Measurements from ENCODE around the gene CBX3.
A peak's percentile ranks its signal among the peaks of the same experiment; 100 is the strongest.
"Not testable (repeated sequence)": the region's sequence is repeated elsewhere in the genome, so short reads cannot be mapped to it uniquely, and the experiment has no call there.

The CBX3 gene

DNA sequence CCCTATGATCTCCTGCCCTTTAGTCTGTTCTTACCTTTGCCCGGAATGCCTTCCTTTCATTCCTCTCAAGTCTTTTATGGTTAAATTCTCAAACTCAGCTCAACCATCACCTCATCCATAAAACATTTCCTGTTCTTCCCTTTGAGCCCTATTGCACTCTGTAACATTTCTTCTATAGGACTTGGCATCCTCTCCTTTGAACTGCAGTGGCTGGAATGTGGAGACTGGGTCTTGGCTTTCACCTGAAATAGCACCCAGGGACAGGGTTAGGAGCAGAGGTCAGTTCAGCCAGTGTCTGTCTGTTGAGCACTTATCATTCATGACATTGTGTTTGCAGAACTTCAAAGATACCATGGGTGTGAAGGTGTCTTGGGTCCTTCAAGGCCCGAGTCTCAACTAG is 42.3 kb upstream of the CBX3 start:
- DNase-seq: no peak
- Histone ChIP-seq H3K4me1 (ENCODE audit: control insufficient read depth, insufficient read depth, low read length, poor library complexity, severe bottlenecking) (peaks cover 18% of the 10 kb centered on the region), H3K4me3 (ENCODE audit: insufficient read depth, low read depth, low read length, poor library complexity, severe bottlenecking) (no peak overlapping the region), H3K27me3 (replicated peaks; ENCODE audit: control insufficient read depth, insufficient read depth, low read length, poor library complexity, severe bottlenecking) (no peaks in the 10 kb centered on the region), H3K36me3 (ENCODE audit: control insufficient read depth, insufficient read depth, low read length) (no peaks in the 10 kb centered on the region), H3K9me3 (ENCODE audit: control insufficient read depth, low read length) (no peaks in the 10 kb centered on the region), H3K27ac (ENCODE audit: insufficient read depth, low read length, poor library complexity, severe bottlenecking) (no peak overlapping the region)

DNA sequence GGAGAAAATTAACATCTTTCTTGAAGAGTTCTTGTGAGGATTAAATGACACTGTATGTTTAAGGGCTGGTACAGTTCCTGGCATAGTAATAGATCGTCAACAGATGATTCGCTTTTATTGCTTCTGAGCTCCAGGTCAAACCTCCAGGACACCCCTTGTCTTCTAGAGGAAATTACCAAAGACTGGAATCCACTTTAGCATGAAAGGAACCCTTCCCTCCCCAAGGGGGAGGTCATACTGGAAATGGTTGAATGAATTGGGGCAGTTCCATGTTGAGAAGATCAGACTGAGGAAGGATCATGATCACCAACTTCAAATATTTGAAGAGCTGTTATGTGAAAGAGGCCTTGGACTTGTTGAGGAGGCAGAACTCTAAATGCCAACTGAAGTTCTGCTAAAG is 40.6 kb upstream of the CBX3 start:
- H3K4me3 ChIP-seq (ENCODE audit: insufficient read depth, low read depth, low read length, poor library complexity, severe bottlenecking): no peak overlapping the region
- DNase-seq: no peak
- H3K4me1 ChIP-seq (ENCODE audit: control insufficient read depth, insufficient read depth, low read length, poor library complexity, severe bottlenecking): peaks cover 9% of the 10 kb centered on the region
- no peaks in the 10 kb centered on the region for H3K36me3 ChIP-seq (ENCODE audit: control insufficient read depth, insufficient read depth, low read length)
- no peaks in the 10 kb centered on the region for H3K27me3 ChIP-seq (replicated peaks; ENCODE audit: control insufficient read depth, insufficient read depth, low read length, poor library complexity, severe bottlenecking)
- no peak overlapping the region for H3K27ac ChIP-seq (ENCODE audit: insufficient read depth, low read length, poor library complexity, severe bottlenecking)
- H3K9me3 ChIP-seq (ENCODE audit: control insufficient read depth, low read length): no peaks in the 10 kb centered on the region

DNA sequence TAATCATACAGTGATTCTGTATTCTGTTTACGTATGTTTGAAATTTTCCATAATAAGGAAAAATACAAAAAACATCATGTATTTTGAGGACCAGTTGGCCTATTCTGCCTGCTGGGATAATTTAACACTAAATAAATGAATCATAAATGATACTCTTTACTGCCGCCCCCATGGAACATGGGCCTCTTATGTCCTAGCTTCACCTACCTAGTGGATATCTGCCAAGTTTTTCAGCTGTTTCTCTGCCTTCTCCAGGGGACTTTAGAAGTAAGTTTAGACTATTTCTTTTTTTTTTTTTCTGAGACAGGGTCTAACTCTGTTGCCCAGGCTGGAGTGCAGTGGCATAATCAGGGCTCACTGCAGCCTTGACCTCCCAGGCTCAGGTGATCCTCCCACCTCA is 39.1 kb upstream of the CBX3 start:
- H3K4me3 ChIP-seq (ENCODE audit: insufficient read depth, low read depth, low read length, poor library complexity, severe bottlenecking): no peak overlapping the region
- no peaks in the 10 kb centered on the region for H3K27me3 ChIP-seq (replicated peaks; ENCODE audit: control insufficient read depth, insufficient read depth, low read length, poor library complexity, severe bottlenecking)
- H3K9me3 ChIP-seq (ENCODE audit: control insufficient read depth, low read length): no peaks in the 10 kb centered on the region
- peaks cover 12% of the 10 kb centered on the region for H3K4me1 ChIP-seq (ENCODE audit: control insufficient read depth, insufficient read depth, low read length, poor library complexity, severe bottlenecking)
- DNase-seq: no peak
- H3K36me3 ChIP-seq (ENCODE audit: control insufficient read depth, insufficient read depth, low read length): no peaks in the 10 kb centered on the region
- H3K27ac ChIP-seq (ENCODE audit: insufficient read depth, low read length, poor library complexity, severe bottlenecking): no peak overlapping the region

DNA sequence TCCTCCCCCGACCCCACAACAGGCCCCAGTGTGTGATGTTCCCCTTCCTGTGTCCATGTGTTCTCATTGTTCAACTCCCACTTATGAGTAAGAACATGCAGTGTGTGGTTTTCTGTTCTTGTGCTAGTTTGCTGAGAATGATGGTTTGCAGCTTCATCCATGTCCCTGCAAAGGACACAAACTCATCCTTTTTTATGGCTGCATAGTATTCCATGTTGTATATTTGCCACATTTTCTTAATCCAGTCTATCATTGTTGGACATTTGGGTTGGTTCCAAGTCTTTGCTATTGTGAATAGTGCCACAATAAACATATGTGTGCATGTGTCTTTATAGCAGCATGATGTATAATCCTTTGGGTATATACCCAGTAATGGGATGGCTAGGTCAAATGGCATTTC is 37.7 kb upstream of the CBX3 start:
- not testable (repeated sequence) for DNase-seq; H3K27ac ChIP-seq (ENCODE audit: insufficient read depth, low read length, poor library complexity, severe bottlenecking); H3K9me3 ChIP-seq (ENCODE audit: control insufficient read depth, low read length); H3K36me3 ChIP-seq (ENCODE audit: control insufficient read depth, insufficient read depth, low read length); H3K4me3 ChIP-seq (ENCODE audit: insufficient read depth, low read depth, low read length, poor library complexity, severe bottlenecking); H3K27me3 ChIP-seq (replicated peaks; ENCODE audit: control insufficient read depth, insufficient read depth, low read length, poor library complexity, severe bottlenecking)
- H3K4me1 ChIP-seq (ENCODE audit: control insufficient read depth, insufficient read depth, low read length, poor library complexity, severe bottlenecking): peaks cover 12% of the 10 kb centered on the region

DNA sequence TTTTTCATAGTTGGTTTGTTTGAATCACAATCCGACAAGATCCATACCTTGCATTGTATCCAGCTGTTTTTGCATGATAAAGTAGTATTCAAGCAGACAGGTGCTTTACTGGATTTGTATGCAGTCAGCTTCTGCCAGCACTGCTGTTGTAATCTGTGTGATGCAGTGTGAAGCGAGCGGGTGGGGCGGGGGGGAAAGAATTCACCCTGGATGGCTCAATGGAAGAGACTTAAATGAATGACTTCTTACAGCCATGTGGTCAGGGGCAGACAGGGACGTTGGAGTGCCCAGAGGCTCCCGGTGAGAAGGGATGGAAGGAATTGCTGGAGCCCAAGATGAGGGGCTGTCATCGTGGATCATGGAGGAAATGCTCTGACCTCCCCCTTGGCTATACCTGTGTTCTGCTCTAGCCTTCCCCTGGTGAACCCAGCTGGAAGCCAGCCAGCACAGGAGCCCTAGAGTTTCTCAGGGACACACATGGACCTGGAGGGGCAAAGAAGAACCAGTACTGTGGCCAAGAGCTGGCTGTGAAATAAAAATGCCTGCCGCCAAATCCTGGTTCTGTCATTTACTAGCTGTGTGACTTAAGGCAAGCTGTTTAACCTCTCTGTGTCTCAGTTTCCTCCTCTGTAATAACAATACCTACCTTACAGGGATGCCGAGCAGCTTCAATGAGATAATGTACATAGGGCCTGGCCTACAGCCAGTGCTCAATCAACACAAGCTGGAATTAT is 35.4 kb upstream of the CBX3 start:
- peaks cover 12% of the 10 kb centered on the region for H3K4me1 ChIP-seq (ENCODE audit: control insufficient read depth, insufficient read depth, low read length, poor library complexity, severe bottlenecking)
- no peak for DNase-seq
- no peak overlapping the region for H3K4me3 ChIP-seq (ENCODE audit: insufficient read depth, low read depth, low read length, poor library complexity, severe bottlenecking)
- no peaks in the 10 kb centered on the region for H3K27me3 ChIP-seq (replicated peaks; ENCODE audit: control insufficient read depth, insufficient read depth, low read length, poor library complexity, severe bottlenecking)
- H3K36me3 ChIP-seq (ENCODE audit: control insufficient read depth, insufficient read depth, low read length): no peaks in the 10 kb centered on the region
- peak overlapping the region; percentile 13 for H3K27ac ChIP-seq (ENCODE audit: insufficient read depth, low read length, poor library complexity, severe bottlenecking)
- no peaks in the 10 kb centered on the region for H3K9me3 ChIP-seq (ENCODE audit: control insufficient read depth, low read length)

DNA sequence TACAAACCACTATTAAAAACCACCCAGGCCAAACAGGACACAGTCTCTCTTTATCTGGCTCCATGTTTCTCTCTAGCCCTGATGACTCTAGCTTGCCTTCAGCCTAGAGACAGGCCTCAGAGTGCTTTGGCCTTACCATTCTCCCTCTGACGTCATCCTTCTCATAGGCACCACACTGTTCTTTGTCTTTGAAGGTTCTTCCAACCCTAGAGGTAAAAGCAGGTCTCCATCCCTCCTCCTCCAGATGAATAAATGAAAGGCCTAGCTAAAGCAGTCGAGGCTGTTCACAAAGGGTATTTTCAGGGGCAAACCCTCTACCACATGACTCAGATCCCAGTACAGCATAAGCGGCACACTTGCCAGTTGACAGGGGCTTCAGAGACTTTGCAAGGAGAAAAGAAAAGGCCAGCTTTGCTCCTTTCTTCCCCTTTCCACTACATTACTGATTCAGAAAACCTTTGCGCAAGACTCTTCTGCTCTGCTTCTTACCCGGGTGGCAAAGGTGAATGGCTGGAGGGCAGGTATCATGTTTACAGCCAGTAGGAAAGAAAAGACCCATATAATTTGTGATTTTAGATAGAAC is 34.8 kb upstream of the CBX3 start:
- H3K4me1 ChIP-seq (ENCODE audit: control insufficient read depth, insufficient read depth, low read length, poor library complexity, severe bottlenecking): peaks cover 12% of the 10 kb centered on the region
- no peak for DNase-seq
- H3K4me3 ChIP-seq (ENCODE audit: insufficient read depth, low read depth, low read length, poor library complexity, severe bottlenecking): no peak overlapping the region
- no peaks in the 10 kb centered on the region for H3K36me3 ChIP-seq (ENCODE audit: control insufficient read depth, insufficient read depth, low read length)
- H3K27ac ChIP-seq (ENCODE audit: insufficient read depth, low read length, poor library complexity, severe bottlenecking): peak overlapping the region; percentile 28
- no peaks in the 10 kb centered on the region for H3K27me3 ChIP-seq (replicated peaks; ENCODE audit: control insufficient read depth, insufficient read depth, low read length, poor library complexity, severe bottlenecking)
- H3K9me3 ChIP-seq (ENCODE audit: control insufficient read depth, low read length): no peaks in the 10 kb centered on the region

DNA sequence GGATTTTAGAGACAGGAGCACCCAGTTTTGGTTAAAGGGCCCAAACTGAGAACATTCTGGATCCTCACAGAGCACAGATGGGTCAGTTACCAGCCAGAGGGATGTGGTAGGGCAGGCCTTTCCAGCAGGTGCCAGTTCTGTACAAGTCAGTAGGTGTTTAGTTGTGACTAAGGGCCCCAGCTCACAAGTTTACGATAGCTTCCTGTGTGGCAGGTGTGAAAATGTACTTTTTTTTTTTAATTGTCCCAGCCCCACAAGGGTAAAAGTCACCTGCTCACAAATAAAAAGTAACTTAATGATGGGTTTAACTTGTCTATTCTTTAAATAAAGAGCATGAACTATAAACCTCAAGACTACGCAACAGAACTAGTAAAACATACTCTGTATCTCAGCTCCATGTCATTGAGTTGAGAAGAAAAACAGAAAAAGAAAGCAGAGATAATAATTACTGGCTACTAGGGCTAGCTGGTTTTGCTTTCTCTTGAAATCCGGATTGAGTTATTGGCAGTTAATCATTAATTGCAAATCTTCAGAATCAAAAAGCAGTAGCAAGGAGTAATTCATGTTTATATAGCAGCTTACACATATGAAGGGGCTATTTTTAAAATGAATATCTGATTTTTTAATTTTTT is 34.1 kb upstream of the CBX3 start:
- no peaks in the 10 kb centered on the region for H3K36me3 ChIP-seq (ENCODE audit: control insufficient read depth, insufficient read depth, low read length)
- H3K27me3 ChIP-seq (replicated peaks; ENCODE audit: control insufficient read depth, insufficient read depth, low read length, poor library complexity, severe bottlenecking): no peaks in the 10 kb centered on the region
- H3K27ac ChIP-seq (ENCODE audit: insufficient read depth, low read length, poor library complexity, severe bottlenecking): peak overlapping the region; percentile 28
- no peak overlapping the region for H3K4me3 ChIP-seq (ENCODE audit: insufficient read depth, low read depth, low read length, poor library complexity, severe bottlenecking)
- peaks cover 12% of the 10 kb centered on the region for H3K4me1 ChIP-seq (ENCODE audit: control insufficient read depth, insufficient read depth, low read length, poor library complexity, severe bottlenecking)
- DNase-seq: peak in 1 of 3 donors; percentile 28
- no peaks in the 10 kb centered on the region for H3K9me3 ChIP-seq (ENCODE audit: control insufficient read depth, low read length)

DNA sequence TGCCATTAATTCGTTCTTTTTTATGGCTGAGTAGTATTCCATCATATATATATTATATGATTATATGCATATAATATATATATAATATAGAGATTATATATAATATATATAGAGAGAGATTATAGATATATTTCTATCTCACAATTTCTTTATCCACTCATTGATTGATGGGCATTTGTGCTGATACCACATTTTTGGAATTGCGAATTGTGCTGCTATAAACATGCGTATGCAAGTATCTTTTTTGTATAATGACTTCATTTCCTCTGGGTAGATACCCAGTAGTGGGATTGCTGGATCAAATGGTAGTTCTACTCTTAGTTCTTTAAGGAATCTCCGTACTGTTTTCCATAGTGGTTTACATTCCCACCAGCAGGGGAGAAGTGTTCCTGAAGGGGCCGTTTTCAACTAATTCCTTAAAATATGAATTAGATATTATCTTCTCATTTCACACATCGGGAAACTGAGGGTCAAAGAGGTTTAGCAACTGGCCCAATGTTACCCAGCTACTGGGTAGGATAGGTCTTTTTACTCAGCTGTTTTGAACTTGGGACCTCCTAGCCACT is 33.0 kb upstream of the CBX3 start:
- H3K4me1 ChIP-seq (ENCODE audit: control insufficient read depth, insufficient read depth, low read length, poor library complexity, severe bottlenecking): peaks cover 12% of the 10 kb centered on the region
- H3K27me3 ChIP-seq (replicated peaks; ENCODE audit: control insufficient read depth, insufficient read depth, low read length, poor library complexity, severe bottlenecking): no peaks in the 10 kb centered on the region
- no peaks in the 10 kb centered on the region for H3K9me3 ChIP-seq (ENCODE audit: control insufficient read depth, low read length)
- H3K36me3 ChIP-seq (ENCODE audit: control insufficient read depth, insufficient read depth, low read length): no peaks in the 10 kb centered on the region
- no peak for DNase-seq
- no peak overlapping the region for H3K27ac ChIP-seq (ENCODE audit: insufficient read depth, low read length, poor library complexity, severe bottlenecking)
- H3K4me3 ChIP-seq (ENCODE audit: insufficient read depth, low read depth, low read length, poor library complexity, severe bottlenecking): no peak overlapping the region

DNA sequence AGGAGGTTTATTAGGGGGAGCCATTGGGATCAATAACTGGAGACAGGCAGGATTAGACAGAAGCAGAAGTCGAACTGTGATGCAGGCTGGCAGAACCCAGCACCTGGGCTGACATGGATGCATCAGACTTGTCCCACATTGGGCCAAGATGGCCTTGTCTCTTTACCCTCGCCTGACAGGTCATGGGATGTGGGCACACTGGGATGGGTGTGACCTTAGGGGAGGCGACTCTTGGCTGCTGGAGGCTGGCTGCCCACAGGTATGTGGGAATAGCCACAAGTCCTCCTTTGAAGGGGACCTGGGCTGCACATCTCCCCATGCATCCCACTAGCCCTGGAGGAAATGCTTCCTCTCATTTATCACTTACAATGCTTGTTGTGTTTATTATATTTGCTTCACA is 32.3 kb upstream of the CBX3 start:
- DNase-seq: no peak
- H3K9me3 ChIP-seq (ENCODE audit: control insufficient read depth, low read length): no peaks in the 10 kb centered on the region
- no peaks in the 10 kb centered on the region for H3K36me3 ChIP-seq (ENCODE audit: control insufficient read depth, insufficient read depth, low read length)
- no peak overlapping the region for H3K4me3 ChIP-seq (ENCODE audit: insufficient read depth, low read depth, low read length, poor library complexity, severe bottlenecking)
- H3K4me1 ChIP-seq (ENCODE audit: control insufficient read depth, insufficient read depth, low read length, poor library complexity, severe bottlenecking): peaks cover 12% of the 10 kb centered on the region
- H3K27me3 ChIP-seq (replicated peaks; ENCODE audit: control insufficient read depth, insufficient read depth, low read length, poor library complexity, severe bottlenecking): no peaks in the 10 kb centered on the region
- H3K27ac ChIP-seq (ENCODE audit: insufficient read depth, low read length, poor library complexity, severe bottlenecking): no peak overlapping the region

DNA sequence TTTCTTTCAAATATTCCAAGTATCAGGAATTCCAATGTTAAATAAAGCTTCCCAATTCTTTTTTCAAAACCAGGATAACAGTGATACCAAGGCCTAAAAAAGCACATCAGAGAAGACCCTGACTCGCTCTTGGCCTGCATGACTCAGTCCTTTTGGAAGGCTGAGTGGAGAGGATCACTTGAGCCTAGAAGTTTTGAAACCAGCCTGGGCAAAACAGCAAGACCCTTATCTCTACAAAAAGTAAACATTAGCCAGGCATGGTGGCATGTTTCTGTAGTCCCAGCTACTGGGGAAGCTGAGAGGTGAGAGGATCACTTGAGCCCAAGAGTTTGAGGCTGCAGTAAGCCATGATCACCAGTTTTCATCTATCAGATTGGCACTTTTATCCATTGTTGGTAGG is 30.9 kb upstream of the CBX3 start:
- Histone ChIP-seq H3K27ac (ENCODE audit: insufficient read depth, low read length, poor library complexity, severe bottlenecking) (no peak overlapping the region), H3K27me3 (replicated peaks; ENCODE audit: control insufficient read depth, insufficient read depth, low read length, poor library complexity, severe bottlenecking) (no peaks in the 10 kb centered on the region), H3K36me3 (ENCODE audit: control insufficient read depth, insufficient read depth, low read length) (no peaks in the 10 kb centered on the region), H3K4me3 (ENCODE audit: insufficient read depth, low read depth, low read length, poor library complexity, severe bottlenecking) (no peak overlapping the region), H3K4me1 (ENCODE audit: control insufficient read depth, insufficient read depth, low read length, poor library complexity, severe bottlenecking) (peaks cover 12% of the 10 kb centered on the region), H3K9me3 (ENCODE audit: control insufficient read depth, low read length) (no peaks in the 10 kb centered on the region)
- DNase-seq: no peak

Measured in effector memory CD4-positive, alpha-beta T cell (primary cell).